GM21381 (cell line): Measurements from ENCODE around the gene NEK11.
"Not testable (repeated sequence)": the region's sequence is repeated elsewhere in the genome, so short reads cannot be mapped to it uniquely, and the experiment has no call there.

Experiments used
- ATAC-seq: cut with Tn5 transposase; IDR thresholded peaks from one replicate; pipeline ENCODE4 v1.9.1; 2021; ENCODE audit warnings: mild to moderate bottlenecking, moderate library complexity; ENCODE audit not compliant: unreplicated experiment

Gene NEK11

DNA sequence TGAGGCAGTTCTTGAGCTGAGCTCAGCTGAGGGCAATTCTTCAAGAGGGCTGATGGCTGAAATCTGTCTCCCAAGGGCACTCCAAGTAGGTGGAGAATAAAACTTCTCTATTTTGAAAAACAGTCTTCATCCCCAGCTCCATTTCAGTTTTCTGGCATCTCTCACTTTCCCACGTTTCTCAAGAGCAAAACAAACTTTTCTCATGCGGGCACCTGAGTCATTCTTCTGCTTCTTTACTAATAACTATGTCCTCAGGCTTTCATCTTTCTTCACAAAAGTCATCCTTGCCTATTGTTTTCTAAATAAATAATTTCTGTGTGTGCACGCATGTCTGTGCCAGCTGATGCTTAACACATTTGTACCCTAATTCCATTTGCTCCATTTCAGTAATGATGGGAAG is 258.8 kb downstream of the NEK11 start:
- no peak for ATAC-seq

DNA sequence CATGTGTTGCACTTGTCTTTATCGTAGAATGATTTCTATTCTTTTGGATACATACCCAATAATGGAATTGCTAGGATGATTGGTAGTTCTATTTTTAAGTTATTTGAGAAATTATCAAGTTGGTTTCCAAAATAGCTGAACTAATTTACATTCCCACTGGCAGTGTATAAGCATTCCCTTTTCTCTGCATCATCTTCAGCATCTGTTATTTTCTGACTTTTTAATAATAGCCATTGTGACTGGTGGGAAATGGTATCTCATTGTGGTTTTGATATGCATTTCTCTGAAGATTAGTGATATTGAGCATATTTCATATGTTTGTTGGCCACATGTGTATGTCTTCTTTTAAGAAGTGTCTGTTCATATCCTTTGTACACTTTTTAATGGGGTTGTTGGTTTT is 273.2 kb downstream of the NEK11 start:
- no peak for ATAC-seq

DNA sequence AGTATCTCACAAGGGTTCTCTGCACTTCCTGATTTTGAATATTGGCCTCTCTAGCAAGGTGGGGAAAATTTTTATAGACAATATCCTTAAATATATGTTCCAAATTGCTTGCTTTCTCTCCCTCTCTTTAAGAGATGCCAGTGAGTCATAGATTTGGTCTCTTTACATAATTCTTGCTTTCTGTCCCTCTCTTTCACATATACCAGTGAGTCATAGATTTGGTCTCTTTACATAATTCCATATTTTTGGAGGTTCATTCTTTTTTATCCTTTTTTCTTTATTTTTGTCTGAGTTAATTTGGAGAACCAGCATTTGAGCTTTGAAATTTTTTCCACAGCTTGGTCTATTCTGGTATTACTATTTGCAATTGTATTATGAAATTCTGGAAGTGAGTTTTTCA is 277.2 kb downstream of the NEK11 start:
- ATAC-seq: no peak

DNA sequence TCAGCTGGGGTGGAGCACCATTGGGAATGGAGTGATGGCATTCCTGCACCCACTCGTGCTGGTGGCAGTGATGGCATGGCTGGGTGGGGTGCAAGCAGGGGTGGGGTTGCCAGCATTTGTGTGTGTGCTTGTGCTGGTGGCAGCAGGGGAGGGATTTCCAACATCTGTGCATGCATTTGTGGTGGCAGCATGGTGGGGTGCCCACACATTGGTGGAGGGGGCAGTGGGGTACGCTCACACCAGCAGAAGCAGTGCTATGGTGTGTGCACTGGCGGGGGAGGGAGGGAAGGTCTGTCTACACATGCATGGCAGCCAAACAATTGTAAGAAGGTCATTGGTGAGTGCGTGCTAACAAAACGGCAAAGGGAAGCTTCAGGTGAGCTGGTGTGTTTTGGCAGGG is 278.2 kb downstream of the NEK11 start:
- ATAC-seq: no peak

GRCh38 chr3:131306242-131306641 is 279.6 kb downstream of the NEK11 start:
- ATAC-seq: no peak

- no peak for ATAC-seq
Observed at GRCh38 chr3:131314318-131314717, 287.6 kb downstream of the NEK11 start.

DNA sequence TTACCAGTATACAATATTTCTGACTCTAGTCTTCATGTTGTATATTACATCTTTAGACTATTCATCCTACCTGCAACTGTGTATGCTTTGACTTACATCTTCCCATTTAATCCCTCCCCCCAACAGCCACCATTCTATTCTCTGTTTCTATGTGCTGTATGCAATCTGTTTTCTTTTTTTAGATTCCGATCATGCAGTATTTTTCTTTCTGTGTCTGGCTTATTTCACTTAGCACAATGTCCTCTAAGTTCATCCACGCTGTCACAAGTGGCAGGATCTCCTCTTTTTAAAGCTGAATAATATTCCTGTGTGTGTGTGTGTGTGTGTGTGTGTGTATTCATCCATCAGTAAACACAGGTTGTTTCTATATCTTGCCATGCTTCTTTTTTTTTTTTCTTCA is 288.5 kb downstream of the NEK11 start:
- no peak for ATAC-seq

GRCh38 chr3:131317667-131318066 is 291.0 kb downstream of the NEK11 start:
- no peak for ATAC-seq

DNA sequence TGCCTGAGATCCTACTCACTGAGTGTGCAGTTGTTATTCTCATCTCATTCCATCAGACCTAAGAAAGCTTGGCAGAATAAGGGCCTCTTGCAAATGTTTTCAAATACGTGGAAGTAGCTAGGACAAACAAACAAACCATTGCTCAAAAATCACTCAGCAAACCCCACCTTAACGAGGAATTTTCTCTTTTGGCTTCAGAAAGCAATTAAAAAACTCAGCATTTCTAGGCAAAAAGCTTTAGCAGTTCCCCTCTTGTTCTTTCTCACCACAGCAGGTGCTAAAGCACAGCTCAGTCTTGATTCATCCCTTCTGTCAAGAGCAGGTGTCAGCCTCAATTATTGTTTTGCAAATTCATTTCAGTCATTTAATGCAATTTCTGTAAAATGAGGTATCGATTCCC is 296.3 kb downstream of the NEK11 start:
- ATAC-seq: no peak

- no peak for ATAC-seq
Observed at GRCh38 chr3:131323792-131324191, 297.1 kb downstream of the NEK11 start.

GRCh38 chr3:131324923-131325322 is 298.2 kb downstream of the NEK11 start:
- ATAC-seq: no peak

DNA sequence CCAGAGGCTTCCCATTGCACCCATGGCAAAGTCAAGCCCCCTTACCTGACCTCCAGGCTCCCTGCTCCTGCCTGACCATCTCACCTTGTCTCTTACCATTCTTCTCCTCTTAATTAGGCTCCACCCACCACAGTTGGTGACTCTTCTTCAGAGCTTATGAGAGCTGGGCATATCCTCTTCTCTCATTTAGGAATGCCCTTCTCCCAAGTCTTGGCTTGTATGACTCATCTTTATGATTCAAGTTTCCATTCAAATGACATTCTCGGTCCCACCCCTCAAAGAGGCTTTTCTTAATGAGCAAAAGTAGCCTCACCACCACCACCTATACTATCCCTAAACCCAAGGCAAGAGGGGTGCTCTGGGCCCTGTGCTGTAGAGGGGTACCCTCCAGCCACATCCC is 299.6 kb downstream of the NEK11 start:
- ATAC-seq: no peak

- ATAC-seq: no peak
Observed at GRCh38 chr3:131328721-131329120, 302.0 kb downstream of the NEK11 start.

- ATAC-seq: no peak
Observed at GRCh38 chr3:131329774-131330173, 303.1 kb downstream of the NEK11 start.

GRCh38 chr3:131331456-131332085 is 304.9 kb downstream of the NEK11 start:
- ATAC-seq: not testable (repeated sequence)

DNA sequence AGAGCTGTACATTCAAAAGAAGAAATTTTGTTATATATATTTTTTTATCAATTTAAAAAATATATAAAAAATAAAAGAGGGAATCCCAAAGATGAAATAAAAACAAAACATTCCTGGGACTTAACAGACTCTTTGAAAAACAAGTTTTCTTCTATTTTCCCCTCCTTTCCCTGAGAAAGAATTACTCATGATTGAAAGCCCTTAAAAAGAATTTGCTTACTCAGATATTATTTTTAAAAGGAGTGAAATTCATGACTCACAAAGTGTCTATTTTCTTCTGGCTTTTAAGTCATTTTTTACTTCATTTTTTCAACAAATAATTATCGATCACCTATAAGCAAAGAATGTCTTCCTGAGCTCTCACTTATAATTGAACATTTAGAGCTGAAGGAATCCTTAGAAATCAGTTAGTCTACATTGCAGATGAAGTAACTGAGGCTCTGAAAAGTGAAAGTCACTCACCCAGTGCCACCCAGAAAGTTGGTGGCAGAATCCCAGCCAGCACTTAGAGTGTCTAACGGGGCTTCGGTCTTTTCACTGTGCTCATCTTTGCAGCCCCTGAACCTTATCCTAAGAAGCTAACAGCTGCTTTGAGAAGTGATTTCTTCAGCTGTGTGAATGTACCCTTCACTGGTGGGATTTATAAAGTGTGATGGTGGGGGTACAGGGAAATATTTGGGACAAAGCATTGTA is 312.4 kb downstream of the NEK11 start:
- ATAC-seq: no peak

GRCh38 chr3:131341761-131342160 is 315.1 kb downstream of the NEK11 start:
- ATAC-seq: no peak

DNA sequence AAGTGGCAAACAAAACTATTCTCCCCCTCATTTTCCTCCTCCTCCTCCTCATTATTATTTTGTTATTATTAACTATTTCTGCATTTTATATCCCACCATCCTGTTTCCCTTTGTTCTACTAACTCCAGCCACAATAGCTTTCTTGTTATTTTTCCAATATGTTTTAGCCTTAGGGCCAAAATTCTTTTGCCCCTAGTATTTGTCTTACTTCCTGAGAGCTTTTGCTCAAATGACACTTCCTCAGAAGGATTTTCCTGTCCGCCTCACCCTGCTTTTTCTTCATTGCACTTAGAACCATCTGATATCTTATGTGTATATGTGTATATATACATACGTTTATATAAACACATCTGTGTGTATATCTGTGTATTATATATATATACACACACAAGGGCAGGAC is 322.2 kb downstream of the NEK11 start:
- no peak for ATAC-seq

- no peak for ATAC-seq
Observed at GRCh38 chr3:131349454-131349853, 322.8 kb downstream of the NEK11 start.

DNA sequence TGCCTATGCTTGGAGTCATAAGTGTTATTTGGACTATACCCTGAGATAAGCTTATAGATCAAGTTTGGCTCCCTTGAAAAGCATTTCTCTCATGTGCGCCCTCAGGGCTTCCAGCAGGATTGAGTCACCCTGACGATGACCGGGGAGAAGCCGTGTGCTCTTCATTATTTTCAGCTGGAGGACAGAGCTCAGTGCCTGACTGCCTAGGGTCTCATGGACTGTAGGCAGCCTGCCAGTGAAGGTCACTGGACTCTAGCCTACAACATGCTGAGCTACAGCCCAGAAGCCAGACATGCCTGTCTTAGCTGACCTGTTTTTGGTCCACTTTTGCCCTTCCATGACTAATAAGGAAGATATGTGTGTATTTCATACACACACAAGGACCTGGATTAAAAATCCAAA is 323.3 kb downstream of the NEK11 start:
- no peak for ATAC-seq

- ATAC-seq: no peak
Observed at GRCh38 chr3:131350506-131350905, 323.8 kb downstream of the NEK11 start.

DNA sequence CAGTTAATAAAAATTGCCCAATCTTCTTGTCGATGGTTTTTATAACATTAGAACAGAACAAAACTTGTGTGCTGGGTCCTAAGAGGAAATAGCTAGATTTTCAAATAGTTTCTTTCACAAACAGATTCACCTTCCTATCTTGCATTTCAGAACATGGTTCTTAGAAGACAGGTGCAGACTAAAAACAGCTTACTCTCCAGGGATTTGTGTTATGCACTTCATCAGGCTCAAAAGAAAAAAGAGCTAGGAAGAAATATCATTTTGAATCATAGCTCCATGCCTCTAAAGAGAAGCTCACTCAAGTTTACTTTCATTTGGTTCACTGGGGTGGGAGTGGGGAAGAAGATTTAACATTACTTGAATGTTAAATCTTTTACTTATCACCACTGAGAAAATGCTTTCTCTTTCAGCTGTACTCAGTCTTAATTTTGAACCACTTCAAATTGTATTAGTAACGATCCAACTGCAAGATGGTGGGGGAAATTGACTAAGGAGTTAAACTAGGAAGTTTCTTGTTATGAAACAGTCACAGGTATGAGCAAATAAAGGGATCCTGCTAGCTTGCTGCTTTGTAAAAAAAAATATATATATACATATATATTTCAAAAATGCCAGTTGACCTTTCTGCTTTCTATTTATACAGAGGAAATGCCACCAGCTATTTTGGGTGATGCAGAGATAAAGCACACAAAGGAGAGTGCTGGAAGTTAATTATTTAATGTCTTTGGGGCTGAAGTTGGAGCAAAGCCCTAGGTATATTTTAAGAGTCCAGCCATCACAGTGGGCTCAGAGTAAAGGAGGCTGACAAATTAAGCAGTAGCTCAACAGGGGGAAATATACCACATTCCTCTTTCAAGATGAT is 326.6 kb downstream of the NEK11 start:
- no peak for ATAC-seq
